NCI-H2227 (cell line): ENCODE data around the gene AARSD1.
A peak's percentile ranks its signal among the peaks of the same experiment; 100 is the strongest.
"Not testable (repeated sequence)": the region's sequence is repeated elsewhere in the genome, so short reads cannot be mapped to it uniquely, and the experiment has no call there.

Experiments
- DNase-seq: peaks from one replicate; lab custom pipeline; 2025; ENCODE audit not compliant: unreplicated experiment; lab: John Stamatoyannopoulos, UW

The AARSD1 gene

GRCh38 chr17:42964161-42964932 is at the start of gene AARSD1:
AARSD1 (minus strand) TSS chr17:42964454; CDS start chr17:42964440, 14 bp downstream.
- peak; percentile 96 for DNase-seq

DNA sequence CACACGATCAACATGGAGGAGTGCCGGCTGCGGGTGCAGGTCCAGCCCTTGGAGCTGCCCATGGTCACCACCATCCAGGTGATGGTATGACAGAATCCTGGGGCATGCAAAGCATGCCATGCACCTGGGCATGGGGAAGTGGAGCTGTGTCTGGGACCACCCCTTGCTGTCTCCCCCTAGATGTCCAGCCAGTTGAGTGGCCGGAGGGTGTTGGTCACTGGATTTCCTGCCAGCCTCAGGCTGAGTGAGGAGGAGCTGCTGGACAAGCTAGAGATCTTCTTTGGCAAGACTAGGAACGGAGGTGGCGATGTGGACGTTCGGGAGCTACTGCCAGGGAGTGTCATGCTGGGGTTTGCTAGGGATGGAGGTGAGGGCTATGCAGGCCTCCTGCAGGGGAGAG is 49.0 kb upstream of the AARSD1 start:
- no peak for DNase-seq

DNA sequence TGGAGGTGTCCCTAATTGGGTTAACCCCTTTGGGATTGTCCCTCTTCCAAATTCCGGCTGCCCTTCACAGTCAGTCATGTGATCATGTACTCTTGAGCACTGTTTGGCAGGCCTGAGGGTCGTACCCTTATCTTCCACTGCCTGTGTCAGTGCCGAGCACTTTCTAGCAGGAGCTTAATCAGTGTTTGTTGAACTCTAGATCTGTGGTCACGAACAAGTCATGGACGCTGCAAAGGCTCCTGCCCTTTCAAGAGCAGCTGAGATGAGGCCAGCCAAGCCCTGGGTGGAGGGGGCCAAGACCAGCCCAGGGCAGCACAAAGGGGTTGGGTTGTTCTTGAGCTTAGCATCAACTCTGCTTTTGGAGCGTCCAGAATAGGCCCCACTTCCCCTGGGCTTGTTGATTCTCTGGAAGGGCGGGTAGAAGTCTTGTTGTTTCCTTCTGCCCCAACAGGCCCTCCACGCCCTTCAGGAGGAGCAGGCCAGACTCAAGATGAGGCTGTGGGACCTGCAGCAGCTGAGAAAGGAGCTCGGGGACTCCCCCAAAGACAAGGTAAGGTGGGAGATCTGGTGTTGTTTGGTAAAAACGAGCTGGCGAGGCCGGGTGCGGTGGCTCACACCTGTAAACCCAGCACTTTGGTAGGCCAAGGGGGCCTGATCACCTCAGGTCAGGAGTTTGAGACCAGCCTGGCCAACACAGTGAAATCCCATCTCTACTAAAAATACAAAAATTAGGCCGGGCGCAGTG is 47.6 kb upstream of the AARSD1 start:
- DNase-seq = no peak

- DNase-seq = no peak
Observed at GRCh38 chr17:43010667-43011308, 46.5 kb upstream of the AARSD1 start.

DNA sequence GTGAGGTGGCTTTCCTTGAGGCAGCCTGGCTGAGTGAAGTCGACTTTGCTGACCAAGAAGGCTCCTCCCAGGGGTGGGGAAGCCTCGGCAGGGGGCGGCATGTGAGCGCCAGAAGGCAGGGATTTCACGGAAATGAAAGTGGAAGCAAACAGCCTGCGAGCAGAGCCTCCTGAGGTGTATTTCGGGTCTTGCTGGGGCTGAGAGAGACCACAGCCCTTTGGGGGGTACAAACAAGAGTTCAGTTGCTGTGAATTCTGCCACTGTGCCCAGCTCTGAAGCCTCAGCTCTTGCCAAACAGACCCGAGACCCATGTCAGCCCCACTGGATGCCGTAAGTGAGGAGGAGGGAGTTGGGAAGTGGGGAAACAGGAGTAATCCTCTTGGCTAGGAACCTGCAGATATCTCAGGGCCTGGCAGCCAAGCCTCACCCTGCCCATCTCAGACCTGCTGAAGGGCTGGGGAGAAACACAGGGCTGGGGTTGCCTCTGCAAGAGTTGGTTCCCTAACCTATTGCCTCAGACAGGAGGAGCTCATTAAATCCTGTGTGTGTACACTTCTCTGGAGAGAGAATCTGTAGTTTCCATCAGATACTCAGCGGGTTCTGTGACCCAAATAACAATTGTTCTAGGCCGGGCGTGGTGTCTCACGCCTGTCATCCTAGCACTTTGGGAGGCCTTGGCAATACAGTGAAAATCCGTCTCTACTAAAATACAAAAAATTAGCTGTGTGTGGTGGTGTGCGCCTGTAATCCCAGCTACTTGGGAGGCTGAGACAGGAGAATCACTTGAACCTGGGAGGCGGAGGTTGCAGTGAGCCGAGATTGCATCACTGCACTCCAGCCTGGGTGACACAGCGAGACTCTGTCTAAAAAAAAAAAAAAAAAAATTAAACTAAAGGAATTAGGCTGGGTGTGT is 42.6 kb upstream of the AARSD1 start, which contains the start of gene IFI35:
IFI35 (plus strand) TSS at position 146 of the 913 bp plus-strand sequence; CDS start at position 310, 164 bp downstream.
- DNase-seq = peak; percentile 82

DNA sequence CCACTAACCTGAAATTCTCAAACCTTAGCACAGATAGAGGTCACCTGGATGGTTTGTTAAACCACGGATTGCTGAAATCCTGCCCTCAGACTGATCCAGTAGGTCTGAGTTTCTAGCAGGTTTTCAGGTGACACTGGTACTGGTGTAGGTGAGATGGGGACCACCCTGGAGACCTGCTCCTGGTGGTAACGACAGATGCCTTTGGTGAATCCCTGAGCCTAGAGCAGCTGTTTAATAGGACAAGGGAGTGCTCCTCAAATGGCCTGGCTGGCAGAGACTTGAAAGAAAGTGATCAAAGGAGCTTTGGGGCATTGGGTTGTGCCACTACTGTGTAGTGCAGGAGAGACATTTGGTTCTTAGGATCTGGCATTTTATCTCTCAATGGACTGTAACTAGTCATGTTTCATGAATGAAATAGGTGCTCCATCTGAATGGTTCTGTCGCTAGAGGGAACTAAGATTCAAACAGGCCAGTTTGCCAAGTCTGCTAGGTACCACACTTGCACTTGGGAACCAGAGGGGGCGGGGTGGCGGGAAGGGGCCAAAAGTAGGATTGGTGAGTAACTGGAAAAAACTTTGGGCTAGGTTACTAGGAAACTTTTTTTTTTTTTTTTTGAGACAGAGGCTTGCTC is 39.4 kb upstream of the AARSD1 start:
- DNase-seq = no peak

- not testable (repeated sequence) for DNase-seq
Observed at GRCh38 chr17:43000894-43001293, 36.6 kb upstream of the AARSD1 start.

- DNase-seq = no peak
Observed at GRCh38 chr17:42999003-42999525, 34.8 kb upstream of the AARSD1 start.

DNA sequence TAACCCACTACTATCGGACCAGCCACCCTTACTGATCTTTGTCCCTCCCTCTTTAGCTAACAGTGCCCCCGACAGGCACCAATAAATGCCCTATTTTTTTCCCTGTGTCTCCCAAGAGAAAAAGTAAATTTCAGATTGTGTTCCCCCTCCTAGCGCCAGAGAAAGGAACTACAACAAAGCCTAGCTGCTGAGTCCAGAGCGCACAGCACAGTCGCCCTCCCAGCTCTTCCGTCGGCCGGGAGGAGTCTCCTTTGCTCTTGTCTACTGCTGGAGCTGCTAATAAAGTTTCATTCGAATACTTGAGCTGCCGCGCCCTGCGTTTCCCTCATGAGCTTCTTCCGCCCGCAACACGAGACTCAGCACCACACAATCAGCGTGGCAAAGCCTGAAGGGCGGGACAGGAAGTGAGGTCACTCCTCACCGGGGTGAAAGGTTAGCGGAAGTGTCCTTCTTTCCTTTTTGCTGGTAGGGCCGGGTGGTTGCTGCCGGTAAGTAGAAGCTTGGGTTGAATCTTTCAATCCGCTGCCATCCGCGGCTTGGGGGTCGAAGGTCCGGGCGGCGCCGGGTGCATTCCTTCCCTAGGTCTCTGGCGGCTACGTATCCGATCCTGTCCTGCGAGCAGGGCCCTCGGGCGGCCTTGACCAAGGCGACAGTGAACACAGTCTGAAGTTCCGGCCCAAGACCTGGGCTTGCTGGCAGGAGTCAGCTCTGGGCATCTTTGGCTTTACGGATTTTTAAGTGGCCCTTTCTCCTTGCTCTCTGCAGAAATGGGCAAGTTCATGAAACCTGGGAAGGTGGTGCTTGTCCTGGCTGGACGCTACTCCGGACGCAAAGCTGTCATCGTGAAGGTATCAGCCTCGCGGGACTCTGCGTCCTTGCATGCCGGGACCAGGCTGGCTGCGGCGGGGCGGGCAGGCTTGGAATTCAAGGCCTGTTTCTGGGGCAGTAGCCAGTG is 34.0 kb upstream of the AARSD1 start, which contains the start of gene RPL27:
RPL27 (plus strand) TSS at position 436 of the 955 bp plus-strand sequence; CDS start at position 768, 332 bp downstream.
- peak; percentile 99 for DNase-seq

DNA sequence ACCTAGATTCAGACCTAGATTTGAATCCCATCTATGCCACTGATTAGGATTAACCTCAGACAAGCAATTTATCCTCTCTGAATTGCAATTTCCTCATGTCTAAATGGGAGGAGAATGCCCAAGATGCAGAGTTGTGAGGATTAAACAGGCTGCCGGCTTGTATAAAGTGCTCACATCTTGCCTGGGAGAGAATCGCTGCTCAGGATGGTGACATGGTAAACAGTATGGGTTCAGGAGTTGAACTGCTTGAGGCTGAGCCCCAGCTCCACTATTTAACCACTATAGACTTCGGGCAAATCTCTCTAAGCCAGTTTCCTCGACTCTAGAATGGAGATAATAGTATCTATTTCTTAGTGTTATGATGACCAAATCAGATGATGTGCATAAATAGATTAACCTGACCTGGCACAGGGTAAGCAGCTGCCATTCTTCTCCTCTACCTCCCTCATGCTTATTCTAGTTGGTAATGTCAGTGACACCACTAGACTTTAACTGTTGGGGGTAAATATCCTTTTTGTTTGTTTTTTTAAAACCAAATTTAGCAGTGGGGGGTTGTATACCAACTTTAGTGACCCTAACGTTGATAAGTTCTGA is 33.2 kb upstream of the AARSD1 start:
- DNase-seq = no peak

GRCh38 chr17:42993913-42994312 is 29.7 kb upstream of the AARSD1 start:
- not testable (repeated sequence) for DNase-seq

DNA sequence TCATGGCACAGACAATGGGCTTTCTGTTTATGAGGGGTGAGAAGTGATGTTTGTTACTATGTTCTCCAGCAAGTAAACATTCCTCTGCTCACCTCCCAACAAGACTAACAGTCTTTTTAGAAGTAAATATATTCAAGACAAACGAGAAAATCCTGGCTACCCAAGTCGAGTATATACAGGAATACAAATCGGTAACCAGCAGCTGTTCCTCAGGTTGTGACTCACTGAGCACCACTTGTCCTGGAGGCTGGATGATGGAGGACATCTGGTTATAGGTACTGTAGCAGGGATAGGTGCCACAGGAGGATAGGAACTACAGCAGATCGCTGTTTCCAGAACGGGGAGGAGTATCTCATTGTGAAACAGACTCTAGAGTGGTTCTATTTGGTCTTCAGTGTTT is 28.6 kb upstream of the AARSD1 start:
- no peak for DNase-seq

- no peak for DNase-seq
Observed at GRCh38 chr17:42991471-42991870, 27.2 kb upstream of the AARSD1 start.

DNA sequence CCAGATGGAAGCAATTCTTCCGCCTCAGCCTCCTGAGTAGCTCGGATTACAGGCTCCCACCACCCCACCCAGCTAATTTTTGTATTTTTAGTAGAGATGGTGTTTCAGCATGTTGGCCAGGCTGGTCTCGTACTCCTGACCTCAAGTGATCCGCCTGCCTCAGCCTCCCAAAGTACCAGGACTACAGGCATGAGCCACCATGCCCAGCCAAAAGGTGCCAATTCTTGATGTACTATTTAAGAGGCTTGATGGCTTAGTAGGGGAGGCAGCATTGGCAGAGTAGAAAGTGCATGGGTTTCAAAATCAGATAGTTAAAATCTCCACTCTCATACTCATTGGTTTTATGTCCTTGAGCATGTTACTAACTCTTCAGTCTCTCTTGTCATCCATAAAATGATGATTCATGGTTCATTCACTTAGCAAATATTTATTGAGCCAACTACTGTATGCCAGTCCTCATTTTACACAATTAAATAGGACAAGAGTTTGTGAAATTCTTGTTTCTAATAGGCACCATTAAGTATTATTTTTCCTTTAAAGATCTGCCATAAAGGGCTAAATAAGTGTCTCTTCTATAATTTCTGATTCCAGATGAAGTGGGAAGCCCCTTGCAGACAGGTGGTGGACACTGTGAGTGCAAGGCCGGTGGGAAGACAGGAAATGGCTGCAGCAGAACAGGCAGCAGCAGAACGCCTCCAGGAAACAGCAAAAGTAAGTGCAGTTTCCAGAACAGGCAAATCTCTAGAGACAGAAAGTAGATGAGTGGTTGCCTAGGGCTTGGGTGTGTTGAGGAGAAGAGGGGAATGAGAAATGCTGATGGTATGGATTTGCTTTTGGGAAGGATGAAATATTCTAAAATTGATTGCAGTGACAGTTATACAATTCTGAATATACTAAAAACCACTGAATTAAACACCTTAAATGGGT is 25.7 kb upstream of the AARSD1 start:
- no peak for DNase-seq

- DNase-seq = no peak
Observed at GRCh38 chr17:42989141-42989540, 24.9 kb upstream of the AARSD1 start.

GRCh38 chr17:42985225-42985624 is 21.0 kb upstream of the AARSD1 start:
- no peak for DNase-seq

- DNase-seq = no peak
Observed at GRCh38 chr17:42982266-42982665, 18.0 kb upstream of the AARSD1 start.
